HG03469 (cell line): ENCODE data around the gene CDK5R1.
A peak's percentile ranks its signal among the peaks of the same experiment; 100 is the strongest.
"Not testable (repeated sequence)": the region's sequence is repeated elsewhere in the genome, so short reads cannot be mapped to it uniquely, and the experiment has no call there.

Experiments used
- ATAC-seq: cut with Tn5 transposase; IDR thresholded peaks from one replicate; pipeline ENCODE4 v1.9.1; 2021; ENCODE audit warnings: mild to moderate bottlenecking, moderate library complexity, moderate number of reproducible peaks; ENCODE audit not compliant: unreplicated experiment

Gene CDK5R1

DNA sequence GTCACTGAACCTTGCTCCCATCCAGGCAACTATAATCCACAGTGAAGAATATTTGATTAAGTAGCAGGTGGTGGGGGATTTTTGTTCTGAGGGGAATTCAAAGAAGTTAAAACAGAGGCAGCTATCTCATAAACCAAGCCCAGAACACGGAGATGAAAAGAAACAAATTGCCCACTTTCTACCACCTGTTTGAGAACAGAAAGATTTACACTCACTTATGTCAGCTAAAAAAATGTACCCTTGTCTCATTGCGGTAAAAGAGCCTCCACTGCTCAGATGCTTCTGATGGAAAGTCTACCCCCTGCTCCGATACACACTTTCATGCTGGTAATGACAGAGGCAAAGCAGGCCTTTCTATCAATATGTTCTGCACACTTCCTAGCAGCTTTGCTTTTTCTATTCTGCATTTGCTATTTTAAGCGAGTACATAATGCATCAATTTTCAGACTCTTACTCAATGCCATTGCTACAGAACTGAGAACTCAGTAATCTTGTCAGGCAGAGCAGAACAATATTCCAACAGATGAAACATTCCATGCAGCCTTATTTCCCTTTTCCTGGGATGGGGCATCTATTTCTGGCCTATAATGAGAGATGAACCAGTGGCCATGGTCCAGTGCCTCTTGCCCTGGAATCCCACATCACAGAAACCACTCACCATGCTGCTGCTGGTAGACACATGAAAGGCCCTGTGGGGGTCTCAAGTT lies 29.0 kb downstream of the CDK5R1 start:
- ATAC-seq, result no peak

DNA sequence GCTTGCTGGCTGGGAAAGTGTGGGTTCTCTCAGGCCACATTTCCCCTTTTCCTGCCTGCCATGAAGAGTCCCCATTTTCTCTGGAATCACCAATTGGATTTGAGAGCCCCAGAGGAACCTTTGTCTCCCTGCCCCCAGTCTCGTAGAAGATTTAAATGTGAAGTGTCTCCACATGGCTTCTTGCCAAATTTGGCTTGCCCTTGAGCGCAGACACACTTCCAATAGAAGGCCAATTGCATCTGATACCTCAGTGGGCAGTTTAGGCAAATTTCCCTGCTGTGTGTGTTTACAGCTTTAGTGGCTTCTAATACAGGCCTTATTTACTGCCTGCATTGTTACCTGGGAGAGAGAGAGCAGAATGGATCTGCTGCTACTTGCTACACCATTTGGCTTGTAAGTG lies 29.7 kb downstream of the CDK5R1 start:
- ATAC-seq, result no peak

DNA sequence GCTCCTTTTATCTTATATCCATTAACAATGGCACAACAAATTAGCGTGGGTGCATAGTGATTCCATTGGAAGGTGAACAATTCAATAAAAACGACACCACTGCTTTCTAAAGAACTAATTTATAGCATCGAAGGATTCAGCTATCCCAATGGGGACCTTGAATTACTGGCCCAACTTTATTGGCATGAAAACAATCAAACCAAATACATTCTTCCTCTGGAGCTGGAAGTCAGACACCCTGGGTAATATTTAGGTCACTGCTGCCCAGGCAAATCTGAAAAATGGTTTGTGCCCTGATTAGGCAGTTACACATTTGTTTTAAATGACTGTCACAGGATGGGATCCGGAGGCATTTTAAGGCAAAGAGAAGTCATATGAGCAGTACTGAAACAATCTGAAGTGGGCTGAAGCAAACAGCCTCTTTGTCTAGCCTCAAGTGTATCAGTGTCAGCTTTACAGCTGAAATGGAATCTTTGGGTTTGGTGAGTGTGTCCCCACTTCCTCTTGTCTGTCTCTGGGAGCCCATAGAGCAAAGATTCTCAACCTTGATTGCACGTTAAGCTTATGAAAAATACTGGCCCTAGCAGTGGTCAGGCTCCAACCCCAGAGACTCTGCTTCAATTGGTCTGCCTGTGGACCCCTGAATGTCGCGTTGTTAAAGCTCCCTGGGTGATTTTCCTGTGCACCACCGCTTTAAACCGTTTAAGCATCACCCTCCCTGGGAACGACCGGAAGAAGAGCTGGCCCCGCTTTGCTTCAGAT lies 30.3 kb downstream of the CDK5R1 start:
- ATAC-seq, result no peak

DNA sequence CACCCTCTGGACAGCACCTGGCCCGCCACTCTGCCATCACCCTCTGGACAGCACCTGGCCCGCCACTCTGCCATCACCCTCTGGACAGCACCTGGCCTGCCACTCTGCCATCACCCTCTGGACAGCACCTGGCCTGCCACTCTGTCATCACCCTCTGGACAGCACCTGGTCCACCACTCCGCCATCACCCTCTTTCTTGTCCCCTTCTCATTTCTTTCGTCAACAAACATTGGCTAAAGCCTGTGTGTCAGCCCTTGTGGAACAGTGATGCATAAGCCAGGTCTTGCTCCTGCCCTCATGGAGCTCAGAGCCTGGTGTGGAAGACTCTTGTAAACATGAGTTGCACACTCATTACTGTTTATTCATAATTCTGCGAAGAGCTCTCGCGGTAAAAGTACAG lies 31.2 kb downstream of the CDK5R1 start:
- ATAC-seq, result no peak

DNA sequence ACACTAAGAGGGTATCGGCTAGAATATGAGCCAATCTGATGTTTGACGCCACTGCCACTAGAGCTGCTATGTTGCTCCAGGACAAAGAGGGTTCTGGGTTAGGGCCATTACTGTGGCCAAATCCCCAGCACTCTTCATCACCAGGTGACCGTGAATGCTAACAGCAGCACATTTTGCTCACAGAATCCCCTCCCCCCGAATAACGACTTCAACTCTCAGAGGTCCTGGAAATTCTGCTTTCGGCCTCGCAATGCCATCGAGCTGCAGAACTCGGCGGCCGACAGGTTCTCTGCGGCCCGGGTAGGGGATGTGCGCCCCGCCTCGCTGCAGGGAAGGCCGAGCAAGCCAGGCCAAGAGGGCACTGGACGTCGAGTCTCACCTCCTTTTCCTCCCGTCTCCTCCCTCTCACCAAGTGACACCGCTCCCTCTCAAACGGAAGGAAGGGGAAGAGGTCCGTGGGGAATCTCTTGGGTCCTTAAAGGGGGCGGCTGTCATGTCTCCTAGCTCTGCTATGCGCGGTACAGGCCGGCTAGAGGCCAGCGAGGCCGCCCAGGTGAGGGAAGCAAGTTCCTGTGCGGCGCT lies 31.9 kb downstream of the CDK5R1 start:
- no peak for ATAC-seq

DNA sequence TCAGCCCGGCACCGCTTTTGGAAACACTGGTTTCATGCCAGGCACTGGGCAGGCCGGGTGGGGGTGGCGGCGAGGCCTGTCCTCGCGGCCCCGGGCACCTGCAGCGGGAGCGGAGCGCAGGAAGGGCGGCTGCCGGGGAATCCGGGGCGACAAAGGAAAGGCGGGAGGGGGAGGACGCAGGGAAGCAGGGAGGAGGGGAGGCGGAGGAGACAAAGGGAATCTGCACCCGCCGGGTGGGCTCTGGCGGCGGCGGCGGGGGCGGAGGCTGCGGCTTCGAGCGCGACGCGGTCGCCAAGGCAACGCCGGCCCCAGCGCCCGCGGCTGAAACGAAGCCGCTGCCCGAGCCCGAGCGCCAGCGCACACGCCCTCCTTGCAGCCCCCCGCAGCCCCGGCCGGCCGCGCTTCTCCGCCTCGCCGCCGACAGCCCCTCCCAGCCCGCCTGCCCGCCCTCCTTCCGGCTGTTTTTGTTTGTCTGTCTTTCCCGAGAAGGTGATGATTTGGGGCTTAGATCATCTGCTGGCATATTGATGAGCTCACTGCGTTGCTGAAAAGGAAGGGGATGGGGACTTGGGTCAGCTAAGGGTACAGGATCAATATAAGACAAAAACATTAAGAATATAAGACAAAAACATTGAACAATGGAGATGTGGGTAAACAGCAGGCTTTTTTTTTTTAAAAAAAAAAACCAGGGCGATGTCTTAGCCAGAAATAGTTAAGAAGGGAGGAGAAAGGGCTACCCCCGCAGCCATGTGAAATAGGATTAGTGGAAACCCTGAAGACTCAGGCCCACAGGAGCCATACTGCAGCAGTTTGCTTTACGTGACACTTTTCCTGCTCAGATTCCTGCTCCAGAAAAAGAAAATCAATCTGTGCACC lies 32.7 kb downstream of the CDK5R1 start:
- no peak for ATAC-seq

DNA sequence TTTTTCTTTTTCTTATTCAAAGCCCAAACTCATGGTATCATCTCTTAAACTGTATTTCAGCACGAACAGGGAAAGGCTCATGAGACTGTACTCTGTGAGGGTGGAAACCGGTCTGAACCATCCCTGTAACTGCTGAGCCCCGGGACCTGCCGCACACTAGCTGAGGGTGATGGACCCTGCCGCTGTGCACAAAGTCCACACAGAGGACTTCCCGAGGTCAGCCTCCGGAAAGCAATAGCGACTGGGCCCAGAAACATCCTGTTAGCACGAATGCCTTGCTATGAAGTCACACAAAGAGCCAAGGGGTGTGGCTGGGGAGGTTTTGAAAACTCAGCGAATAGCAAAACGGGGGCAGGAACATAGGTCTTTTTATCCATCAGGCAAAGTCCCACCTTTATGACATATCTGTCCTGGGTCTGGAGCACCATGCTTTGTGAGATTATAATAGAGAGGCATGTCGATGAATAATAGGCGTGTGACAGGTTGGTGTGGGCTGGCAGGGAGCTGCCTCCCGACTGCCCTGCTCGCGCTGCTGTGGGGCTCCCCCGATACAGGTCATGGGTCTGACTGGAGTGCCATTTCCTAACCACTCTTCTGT lies 33.4 kb downstream of the CDK5R1 start:
- ATAC-seq, result no peak

DNA sequence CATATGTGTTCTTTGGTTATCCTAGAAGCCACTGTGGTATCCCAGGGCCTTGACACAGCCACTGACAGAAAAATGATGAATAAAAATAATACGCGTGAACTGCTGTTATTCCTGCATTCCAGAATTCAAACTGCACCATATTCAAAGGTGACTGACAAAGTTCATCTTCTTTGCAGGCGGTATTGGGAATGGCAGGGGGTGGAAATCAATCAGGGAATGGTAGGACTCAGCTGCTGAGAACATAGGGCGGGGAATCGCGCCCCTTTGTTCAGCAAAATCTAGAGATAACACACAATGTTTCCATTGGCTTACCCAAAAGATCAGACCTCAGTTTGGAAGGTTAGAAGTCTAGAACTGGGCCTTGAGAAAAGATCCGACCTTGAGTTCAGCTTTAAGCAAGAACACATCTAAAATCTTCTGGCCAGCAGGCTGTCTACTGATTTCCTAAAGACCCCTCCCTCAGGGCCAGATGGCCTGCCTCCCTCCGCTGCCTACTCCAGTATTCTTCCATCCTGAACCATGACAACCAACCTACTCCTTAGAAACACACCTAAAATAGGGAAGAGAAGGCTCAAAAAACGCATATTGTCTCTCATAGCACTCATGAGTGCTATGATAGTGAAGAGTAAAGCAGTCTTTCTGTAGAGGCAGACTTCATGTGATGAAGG lies 34.1 kb downstream of the CDK5R1 start:
- ATAC-seq, result no peak

DNA sequence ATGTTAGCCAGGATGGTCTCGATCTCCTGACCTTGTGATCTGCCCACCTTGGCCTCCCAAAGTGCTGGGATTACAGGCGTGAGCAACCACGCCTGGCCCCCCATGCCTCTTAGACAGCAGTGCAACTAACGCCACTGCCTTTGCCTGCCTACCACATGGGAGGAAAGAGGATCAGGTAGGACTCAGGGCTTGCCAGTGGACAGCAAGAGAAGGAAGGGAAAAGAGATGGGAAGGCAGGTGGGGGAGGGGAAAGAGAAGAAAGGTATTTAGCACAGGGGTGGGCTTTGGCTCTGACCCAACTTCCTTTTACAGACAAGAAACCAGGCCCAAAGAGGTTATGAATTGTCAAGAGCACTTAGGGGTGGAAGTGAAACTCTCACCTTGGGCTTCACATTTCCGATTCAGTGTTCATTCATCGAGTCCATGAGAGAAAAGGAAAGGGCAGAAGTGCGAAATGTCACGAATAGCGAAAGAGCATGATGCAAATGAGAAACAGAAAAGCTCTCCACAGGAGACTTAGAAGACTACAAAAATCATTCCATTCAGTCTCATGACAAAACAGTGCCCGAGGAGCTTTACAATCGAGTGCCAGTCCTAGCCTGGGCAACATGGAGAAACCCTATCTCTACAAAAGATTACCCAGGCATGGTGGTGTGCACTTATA lies 36.4 kb downstream of the CDK5R1 start:
- ATAC-seq, result peak; percentile 42

DNA sequence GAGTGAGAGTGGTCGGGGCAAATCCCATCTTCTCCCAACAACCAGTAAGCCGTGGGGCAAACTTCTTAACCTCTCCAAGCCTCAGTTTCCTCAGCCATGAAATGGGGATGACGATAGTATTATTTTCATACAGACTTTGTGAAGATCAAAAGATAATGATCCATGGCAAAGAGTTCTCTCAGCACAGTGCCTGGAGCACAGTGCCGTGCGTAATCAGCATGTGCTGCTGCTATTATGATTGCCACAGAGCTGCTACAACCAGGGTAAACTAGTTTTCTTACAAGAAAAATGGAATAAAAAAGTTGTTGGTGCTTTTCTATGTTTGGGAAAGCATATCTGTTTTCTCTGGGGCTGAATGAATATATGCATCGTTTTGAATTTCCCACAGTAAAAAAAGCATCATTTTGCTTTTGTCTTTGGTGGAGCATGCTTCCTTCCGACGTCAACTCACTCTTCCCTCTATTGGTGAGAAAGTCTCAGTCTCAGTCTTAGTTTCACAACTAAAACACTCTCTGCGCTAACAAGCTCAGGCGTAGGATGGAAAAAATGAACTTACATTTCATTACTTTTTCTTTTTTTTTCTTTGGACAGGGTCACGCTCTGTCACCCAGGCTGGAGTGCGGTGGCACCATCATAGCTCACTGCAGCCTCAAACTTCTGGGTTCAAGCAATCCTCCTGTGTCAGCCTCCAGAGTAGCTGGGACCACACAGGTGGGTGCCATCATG lies 37.2 kb downstream of the CDK5R1 start:
- ATAC-seq, result no peak

DNA sequence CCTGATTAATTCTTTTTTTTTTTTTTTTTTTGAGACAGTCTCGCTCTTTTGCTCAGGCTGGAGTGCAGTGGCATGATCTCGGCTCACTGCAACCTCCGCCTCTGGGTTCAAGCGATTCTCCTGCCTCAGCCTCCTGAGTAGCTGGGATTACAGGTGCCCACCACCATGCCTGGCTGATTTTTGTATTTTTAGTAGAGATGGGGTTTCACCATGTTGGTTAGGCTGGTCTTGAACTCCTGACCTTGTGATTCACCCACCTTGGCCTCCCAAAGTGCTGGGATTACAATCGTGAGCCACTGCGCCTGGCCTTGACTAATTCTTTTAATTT lies 37.7 kb downstream of the CDK5R1 start:
- not testable (repeated sequence) for ATAC-seq

DNA sequence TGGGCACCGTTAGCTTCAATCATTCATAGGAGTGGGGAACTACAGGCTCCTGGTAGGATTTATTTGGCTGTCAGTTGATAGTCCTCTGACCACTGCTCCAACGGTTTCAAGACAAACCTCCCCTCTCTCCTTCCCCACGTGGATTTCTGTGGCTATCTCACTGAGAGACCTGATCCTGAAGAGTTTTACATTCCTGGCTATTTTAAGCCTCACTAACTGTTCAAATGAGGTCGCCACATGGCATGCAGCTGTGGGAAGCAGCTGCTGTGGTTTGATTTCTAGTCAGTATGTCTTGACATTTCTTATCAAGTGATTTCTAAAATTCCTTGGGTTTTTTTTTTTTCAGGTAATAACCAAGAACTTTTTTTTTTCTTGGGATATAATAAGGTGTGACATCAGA lies 38.3 kb downstream of the CDK5R1 start:
- no peak for ATAC-seq

DNA sequence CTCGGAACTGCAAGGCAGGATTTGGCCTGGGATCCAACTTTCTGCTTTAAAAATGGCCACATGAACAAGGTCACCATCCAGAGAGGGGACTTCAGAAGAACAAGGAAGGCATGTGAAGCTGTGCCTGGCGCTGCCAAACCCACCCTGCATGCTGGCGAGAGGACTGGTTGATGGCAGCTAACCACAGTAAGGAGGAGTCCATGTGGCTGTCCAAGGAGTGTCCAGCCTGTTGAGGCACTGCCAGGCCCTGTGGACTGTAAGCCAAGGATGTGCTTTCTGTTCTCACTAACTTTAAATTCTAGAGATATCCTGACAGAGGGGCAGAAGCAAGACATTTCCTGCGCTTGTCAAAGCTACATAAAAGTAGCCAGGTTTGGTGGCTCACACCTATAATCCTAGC lies 40.4 kb downstream of the CDK5R1 start:
- ATAC-seq, result no peak

DNA sequence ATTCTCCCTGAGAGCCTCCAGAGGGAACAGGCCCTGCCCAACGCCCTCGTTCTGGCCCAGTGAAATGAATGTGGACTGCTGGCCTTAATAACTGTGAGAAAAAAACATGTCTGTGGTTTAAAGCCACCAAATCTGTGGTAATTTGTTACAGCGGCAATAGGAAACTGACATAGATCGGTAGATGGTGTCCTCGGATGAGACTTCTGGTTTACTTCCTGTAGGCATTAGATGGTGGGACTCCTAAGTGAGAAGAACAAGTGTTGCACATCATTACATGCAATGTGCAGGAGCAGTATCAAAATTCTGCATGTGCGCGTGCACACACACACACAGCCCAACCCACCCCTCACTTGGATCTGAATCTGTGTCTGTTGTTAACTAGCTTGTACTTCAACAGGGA lies 42.0 kb downstream of the CDK5R1 start:
- no peak for ATAC-seq

DNA sequence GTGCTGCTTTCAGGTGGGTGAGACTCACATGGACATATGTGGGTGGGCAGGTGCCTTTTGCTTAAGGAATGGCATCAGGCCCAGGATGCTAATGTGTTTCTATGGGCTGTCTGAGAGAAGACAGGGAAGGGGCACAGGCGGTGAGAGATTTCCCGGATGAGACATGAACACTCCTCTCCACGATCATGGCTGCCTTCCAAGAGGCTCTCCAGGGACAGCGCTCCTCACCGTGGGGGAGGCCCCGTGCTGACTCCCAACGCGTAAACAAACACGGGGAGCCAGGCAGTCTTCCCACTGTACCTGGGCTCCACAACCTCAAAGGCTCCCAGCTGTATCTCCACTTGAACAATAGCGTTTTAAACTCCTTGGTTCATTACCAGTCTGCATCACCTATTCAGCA lies 42.8 kb downstream of the CDK5R1 start:
- ATAC-seq, result no peak

DNA sequence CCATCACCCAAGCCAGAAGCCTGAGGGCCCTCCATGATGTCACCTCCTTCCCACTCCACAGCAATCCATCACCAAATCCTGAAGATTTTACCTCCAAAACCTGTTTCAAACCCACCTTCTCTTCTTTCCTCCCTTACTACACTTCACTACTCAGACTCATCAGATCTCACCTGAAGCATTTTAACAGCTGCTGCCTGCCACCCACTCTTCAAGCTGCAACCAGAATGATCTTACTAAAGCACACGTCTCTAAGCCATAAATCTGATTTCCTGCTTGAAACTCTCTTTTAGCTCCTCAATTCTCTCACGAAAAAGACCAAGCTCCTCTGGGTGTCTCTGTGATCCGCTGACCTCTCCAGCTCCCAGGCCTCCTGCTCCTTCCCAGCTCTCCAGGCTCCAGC lies 46.5 kb downstream of the CDK5R1 start:
- ATAC-seq, result no peak

DNA sequence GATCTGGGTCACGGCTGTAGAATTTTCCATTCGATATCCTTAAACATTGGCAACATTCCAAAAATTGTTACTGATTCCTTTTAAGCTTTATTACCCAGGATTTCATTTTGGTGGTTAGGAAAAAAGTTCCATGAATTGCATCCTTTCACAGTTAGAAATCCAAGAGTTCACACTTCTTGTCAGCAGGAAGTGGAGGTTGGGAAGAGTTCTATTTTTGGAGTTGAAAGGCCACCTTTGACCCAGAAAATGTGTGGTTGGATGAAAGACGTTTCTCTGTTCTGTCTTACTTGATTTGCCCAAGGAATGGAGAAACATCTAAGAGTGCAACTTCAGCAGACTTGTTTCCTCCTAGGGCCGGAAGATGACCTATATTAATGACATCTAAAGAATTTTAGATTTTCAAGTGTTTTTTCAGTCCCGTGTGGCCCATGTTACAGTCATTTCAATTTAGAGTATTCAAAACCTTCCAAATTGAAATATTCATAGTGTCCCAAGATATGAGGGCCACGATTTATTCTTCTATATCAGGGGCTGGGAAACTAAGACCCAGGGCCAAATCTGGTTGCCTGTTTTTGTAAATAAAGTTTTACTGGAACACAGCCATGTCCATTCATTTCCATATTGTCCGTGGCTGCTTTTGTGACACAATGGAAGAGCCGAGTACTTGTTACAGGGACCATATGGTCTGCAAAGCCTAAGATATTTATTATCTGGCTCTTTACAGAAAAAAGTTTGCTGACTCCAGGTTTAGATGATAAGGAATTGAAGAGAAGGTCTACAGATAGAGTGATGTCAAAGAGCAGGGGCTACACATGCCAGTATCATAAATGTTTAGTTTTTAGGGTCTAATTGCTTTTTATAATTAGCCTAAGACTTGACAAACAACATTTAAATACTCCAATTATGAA lies 50.2 kb downstream of the CDK5R1 start:
- ATAC-seq, result no peak
